ENCODE results near the gene C3.

The C3 gene

GRCh38 chr19:6767357-6768235 lies 47.1 kb upstream of the C3 start, which contains the start of gene SH2D3A:
Gene SH2D3A (minus strand): TSS chr19:6767435. CDS start chr19:6763748, 3,687 bp downstream.
- peak within 1 kb of the TSS; percentile 69 for H3K9ac ChIP-seq (ENCODE audit: low read length)
- TF ChIP-seq CTCF (IDR thresholded peaks at IDR 0.05; ENCODE audit: low read depth, low read length) (no peak), EZH2phosphoT487 (IDR thresholded peaks at IDR 0.05; ENCODE audit: low read depth) (no peak)
- no peaks in the 10 kb centered on the region; the same call in 1 of the 2 replicates for H3K27me3 ChIP-seq (ENCODE audit: low read depth, low read length)
- peak within 1 kb of the TSS; percentile 88 for H3K4me2 ChIP-seq (ENCODE audit: low read length)
- peaks cover 32% of the 10 kb centered on the region for H3K4me1 ChIP-seq (ENCODE audit: low read length)
- peak within 1 kb of the TSS; percentile 43 for H3K27ac ChIP-seq (ENCODE audit: low read length)
- no peaks in the 10 kb centered on the region for H4K20me1 ChIP-seq (ENCODE audit: insufficient read depth, low read length)
- peaks cover under 1% of the 10 kb centered on the region; the same call in 1 of the 2 replicates for H3K79me2 ChIP-seq (ENCODE audit: low read length)
- no peaks in the 10 kb centered on the region for H3K9me3 ChIP-seq (ENCODE audit: insufficient read depth, low read length)
- no peaks in the 10 kb centered on the region for H3K36me3 ChIP-seq (replicated peaks; ENCODE audit: low read depth, low read length)
- H3K4me3 ChIP-seq (ENCODE audit: low read length) = peak within 1 kb of the TSS; percentile 86
- peak within 1 kb of the TSS; percentile 81; the same call in 1 of the 2 replicates for H2AFZ ChIP-seq (ENCODE audit: low read depth, low read length)

GRCh38 chr19:6767081-6767356 lies 46.6 kb upstream of the C3 start:
- H3K36me3 ChIP-seq (replicated peaks; ENCODE audit: low read depth, low read length) = no peaks in the 10 kb centered on the region
- peak overlapping the region; percentile 86 for H3K4me3 ChIP-seq (ENCODE audit: low read length)
- TF ChIP-seq CTCF (IDR thresholded peaks at IDR 0.05; ENCODE audit: low read depth, low read length) = no peak
- TF ChIP-seq EZH2phosphoT487 (IDR thresholded peaks at IDR 0.05; ENCODE audit: low read depth) = no peak
- peak overlapping the region; percentile 88 for H3K4me2 ChIP-seq (ENCODE audit: low read length)
- peak overlapping the region; percentile 69 for H3K9ac ChIP-seq (ENCODE audit: low read length)
- H3K79me2 ChIP-seq (ENCODE audit: low read length) = no peaks in the 10 kb centered on the region
- peak overlapping the region; percentile 81; the same call in 1 of the 2 replicates for H2AFZ ChIP-seq (ENCODE audit: low read depth, low read length)
- no peaks in the 10 kb centered on the region for H3K9me3 ChIP-seq (ENCODE audit: insufficient read depth, low read length)
- H4K20me1 ChIP-seq (ENCODE audit: insufficient read depth, low read length) = no peaks in the 10 kb centered on the region
- H3K27ac ChIP-seq (ENCODE audit: low read length) = no peak overlapping the region
- H3K4me1 ChIP-seq (ENCODE audit: low read length) = peaks cover 30% of the 10 kb centered on the region
- H3K27me3 ChIP-seq (ENCODE audit: low read depth, low read length) = no peaks in the 10 kb centered on the region; the same call in 1 of the 2 replicates

GRCh38 chr19:6766357-6767080 lies 46.1 kb upstream of the C3 start:
- no peaks in the 10 kb centered on the region for H3K36me3 ChIP-seq (replicated peaks; ENCODE audit: low read depth, low read length)
- TF ChIP-seq EZH2phosphoT487 (IDR thresholded peaks at IDR 0.05; ENCODE audit: low read depth) (no peak), CTCF (IDR thresholded peaks at IDR 0.05; ENCODE audit: low read depth, low read length) (no peak)
- H3K4me3 ChIP-seq (ENCODE audit: low read length) = peak overlapping the region; percentile 86
- H3K79me2 ChIP-seq (ENCODE audit: low read length) = no peaks in the 10 kb centered on the region
- no peaks in the 10 kb centered on the region for H3K9me3 ChIP-seq (ENCODE audit: insufficient read depth, low read length)
- H4K20me1 ChIP-seq (ENCODE audit: insufficient read depth, low read length) = no peaks in the 10 kb centered on the region
- H3K27me3 ChIP-seq (ENCODE audit: low read depth, low read length) = no peaks in the 10 kb centered on the region; the same call in 1 of the 2 replicates
- H3K4me2 ChIP-seq (ENCODE audit: low read length) = peak overlapping the region; percentile 88
- H3K4me1 ChIP-seq (ENCODE audit: low read length) = peaks cover 26% of the 10 kb centered on the region
- H3K27ac ChIP-seq (ENCODE audit: low read length) = no peak overlapping the region
- H2AFZ ChIP-seq (ENCODE audit: low read depth, low read length) = peak overlapping the region; percentile 81; the same call in 1 of the 2 replicates
- H3K9ac ChIP-seq (ENCODE audit: low read length) = peak overlapping the region; percentile 69
